Right lobe of liver (tissue), 6 donors: ENCODE data around the gene NKD2. TPM values are rescaled to one million over a fixed set of nuclear protein-coding genes. Genes with fewer than 3 reads are reported as not detected.

ENCODE experiments used
- ATAC-seq, 4 donors: fragments of 200-7000 bp; cut with Tn5 transposase; one replicate each; pipeline ENCODE4 v1.9.1; 2020; ENCODE audit warnings: mild to moderate bottlenecking in 4 of 4, moderate library complexity in 4 of 4
- DNase-seq, 3 donors: peaks; one replicate each; pipeline ENCODE4 v3.0.0-alpha.2; 2020
- H3K27ac ChIP-seq, 3 donors: fragments of 200-600 bp; one replicate each; pipeline ENCODE4 v1.8.0; 2022
- H3K27me3 ChIP-seq, 2 donors: fragments of 200-600 bp; one replicate each; pipeline ENCODE4 v1.8.0; 2022
- H3K36me3 ChIP-seq, 4 donors: fragments of 200-600 bp; sonication (generic) in 1 of 4; one replicate each; pipeline versions ENCODE4 v1.5.1 to v1.8.0; 2017 to 2022; ENCODE audit warnings: control low read depth in 1 of 4
- H3K4me1 ChIP-seq, 4 donors: fragments of 200-600 bp; sonication (generic) in 1 of 4; one replicate each; pipeline versions ENCODE4 v1.5.1 to v1.8.0; 2017 to 2022; ENCODE audit warnings: control low read depth in 1 of 4
- H3K4me3 ChIP-seq, 3 donors: fragments of 200-600 bp; one replicate each; pipeline ENCODE4 v1.8.0; 2022
- H3K9me3 ChIP-seq, 4 donors: fragments of 200-600 bp; sonication (generic) in 1 of 4; one replicate each; pipeline versions ENCODE4 v1.5.1 to v1.8.0; 2017 to 2022; ENCODE audit warnings: control low read depth in 1 of 4
- CTCF ChIP-seq, 4 donors: fragments of 200-600 bp in 3 of 4; fragments of 450-650 bp in 1 of 4; IDR thresholded peaks; one replicate each; pipeline versions ENCODE4 v1.5.1 to v1.8.0; 2016 to 2022; ENCODE audit warnings: antibody characterized with exemption in 4 of 4, mild to moderate bottlenecking in 2 of 4
- POLR2A ChIP-seq: fragments of 450-650 bp; IDR thresholded peaks from one replicate; pipeline ENCODE4 v1.6.1; 2017; ENCODE audit warnings: antibody characterized with exemption, mild to moderate bottlenecking
- WGBS: methylation state at CpG from one replicate; pipeline ENCODE4 v1.1.6; 2018; ENCODE audit warnings: low coverage, low lambda C conversion rate; ENCODE audit not compliant: insufficient coverage; ENCODE audit errors: missing lambda C conversion rate; 5-methylcytosine and 5-hydroxymethylcytosine counted together
- intact Hi-C, 2 donors: fragments of 100-400 bp; cut with DNase I; formaldehyde crosslinking; loops; one replicate each; pipeline versions ENCODE4 v1.11.2 to v1.14.1; 2022
- total RNA-seq, 6 experiments: library from RNA; depleted of rRNA in 2 of 6; stranded (reverse); fragments of >200 nt in 2 of 6; fragmentation: NEBNext Ultra II Directional in 3 of 6; extraction: Animal tissue kit (Norgen Biotek cat#: 25700) in 3 of 6; gene quantifications; one replicate each; pipeline versions ENCODE4 v1.1.0 to v1.2.4, GENCODE V29; 2016 to 2023
- donor health status: DM: no; HTN: yes; CAD: no.
- donor health status: DM: no; HTN: no; CAD: no.
- donor health status: DM: no; HTN: no; CAD: no.
- donor health status: DM: no; HTN: yes; CAD: no.
- donor health status: DM: no; HTN: yes; CAD: no.

The NKD2 gene
- total RNA-seq, 6 experiments from 2014 or later, result 0.93 to 2.9 (median 2.2) TPM

DNA sequence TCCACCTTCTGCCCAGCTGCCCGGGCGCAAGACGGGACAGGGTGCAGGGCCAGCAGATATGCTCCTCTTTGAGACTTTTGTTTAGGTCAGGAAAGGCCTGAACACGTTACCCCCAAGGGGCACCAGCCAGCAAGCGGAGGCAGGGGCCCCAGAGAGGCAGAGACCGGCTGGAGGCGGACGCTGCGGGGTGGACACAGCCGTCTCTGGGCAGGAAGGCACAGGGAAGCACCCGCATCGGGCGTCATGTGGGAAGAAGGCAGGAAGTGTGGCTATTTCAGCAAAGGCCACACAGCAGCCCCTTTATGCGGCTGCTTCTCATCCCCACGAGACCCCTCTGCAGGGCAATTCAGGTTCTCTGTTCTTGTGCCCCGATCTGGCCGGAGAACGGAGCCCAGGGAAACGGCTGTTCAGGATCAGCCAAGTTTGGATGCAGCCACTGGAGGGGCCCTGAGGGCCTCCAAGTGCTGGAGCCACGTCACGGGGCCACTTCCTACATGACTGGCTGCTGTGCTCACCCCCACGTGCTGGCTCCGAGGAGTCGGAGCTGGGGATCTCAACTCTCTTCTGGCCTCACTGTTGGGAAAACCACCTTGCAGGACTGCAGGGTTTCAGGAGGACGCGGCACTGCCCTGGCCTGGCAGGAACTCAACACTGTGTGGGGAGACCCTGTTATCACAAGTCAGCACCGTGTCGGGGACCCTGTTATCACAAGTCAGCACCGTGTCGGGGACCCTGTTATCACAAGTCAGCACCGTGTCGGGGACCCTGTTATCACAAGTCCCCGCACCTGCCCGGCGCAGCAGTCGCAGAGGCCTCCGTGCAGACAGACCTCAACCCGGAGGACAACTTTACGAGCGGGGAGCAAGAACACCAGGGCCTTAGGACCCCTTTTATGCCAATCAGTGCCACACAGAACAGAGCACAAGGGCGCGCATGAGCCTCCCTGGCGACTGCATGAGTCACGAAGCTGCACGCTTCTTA, 58.8 kb downstream of the NKD2 start:
- no peak overlapping the region for H3K4me3 ChIP-seq
- no peaks in the 10 kb centered on the region for H3K4me1 ChIP-seq
- WGBS, result 73% methylated on average over 10 of the region's 45 CpGs
- no peaks in the 10 kb centered on the region for H3K27me3 ChIP-seq
- ATAC-seq (peak in 3 of 4 donors; percentile 5 to 17 (median 16)), DNase-seq (peak in 2 of 3 donors; percentile 27 to 48)
- peaks cover 0 to 50% (median 8%) of the 10 kb centered on the region in 4 donors for H3K36me3 ChIP-seq
- TF ChIP-seq CTCF (IDR thresholded peaks at IDR 0.05), result no peak
- no peak for TF ChIP-seq POLR2A
- no peaks in the 10 kb centered on the region for H3K9me3 ChIP-seq
- intact Hi-C loops, result no loop called here
- no peak overlapping the region for H3K27ac ChIP-seq

DNA sequence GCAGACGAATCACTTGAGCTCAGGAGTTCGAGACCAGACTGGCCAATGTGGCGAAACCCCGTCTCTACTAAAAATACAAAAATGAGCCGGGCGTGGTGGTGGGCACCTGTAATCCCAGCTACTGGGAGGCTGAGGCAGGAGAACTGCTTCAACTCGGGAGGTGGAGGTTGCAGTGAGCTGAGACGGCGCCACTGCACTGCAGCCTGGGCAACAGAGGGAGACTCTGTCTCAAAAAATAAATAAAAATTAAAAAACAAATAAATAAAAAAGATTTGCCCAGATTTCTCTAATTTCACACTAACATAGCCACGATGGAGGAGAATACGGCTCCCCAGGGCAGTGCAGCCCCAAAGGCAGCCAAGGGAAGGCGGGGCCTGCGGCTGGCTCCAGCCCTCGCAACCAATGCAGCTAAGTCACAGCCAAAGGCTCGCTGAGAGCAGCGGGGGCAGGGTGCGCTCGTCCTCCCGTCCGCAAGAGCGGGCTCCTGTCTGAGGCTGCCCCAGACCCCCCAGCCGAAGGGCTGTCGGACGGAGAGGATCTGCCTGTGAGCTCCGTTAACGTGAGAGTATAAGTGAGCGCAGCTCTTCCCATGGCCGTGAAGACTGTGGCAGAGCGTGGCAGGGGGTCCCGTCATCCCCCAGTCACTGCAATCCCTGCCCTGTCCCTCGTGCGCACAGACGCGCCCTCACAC, 59.7 kb downstream of the NKD2 start:
- WGBS, result 67% methylated on average over 5 of the region's 34 CpGs
- no peaks in the 10 kb centered on the region for H3K4me1 ChIP-seq
- intact Hi-C loops, result no loop called here
- peaks cover 0 to 44% (median 10%) of the 10 kb centered on the region in 4 donors for H3K36me3 ChIP-seq
- TF ChIP-seq CTCF (IDR thresholded peaks at IDR 0.05), result no peak
- no peak for TF ChIP-seq POLR2A
- ATAC-seq (peak; percentile 12 to 38 (median 19)), DNase-seq (no peak)
- H3K27ac ChIP-seq, result no peak overlapping the region
- H3K27me3 ChIP-seq, result no peaks in the 10 kb centered on the region
- no peaks in the 10 kb centered on the region for H3K9me3 ChIP-seq
- no peak overlapping the region for H3K4me3 ChIP-seq

DNA sequence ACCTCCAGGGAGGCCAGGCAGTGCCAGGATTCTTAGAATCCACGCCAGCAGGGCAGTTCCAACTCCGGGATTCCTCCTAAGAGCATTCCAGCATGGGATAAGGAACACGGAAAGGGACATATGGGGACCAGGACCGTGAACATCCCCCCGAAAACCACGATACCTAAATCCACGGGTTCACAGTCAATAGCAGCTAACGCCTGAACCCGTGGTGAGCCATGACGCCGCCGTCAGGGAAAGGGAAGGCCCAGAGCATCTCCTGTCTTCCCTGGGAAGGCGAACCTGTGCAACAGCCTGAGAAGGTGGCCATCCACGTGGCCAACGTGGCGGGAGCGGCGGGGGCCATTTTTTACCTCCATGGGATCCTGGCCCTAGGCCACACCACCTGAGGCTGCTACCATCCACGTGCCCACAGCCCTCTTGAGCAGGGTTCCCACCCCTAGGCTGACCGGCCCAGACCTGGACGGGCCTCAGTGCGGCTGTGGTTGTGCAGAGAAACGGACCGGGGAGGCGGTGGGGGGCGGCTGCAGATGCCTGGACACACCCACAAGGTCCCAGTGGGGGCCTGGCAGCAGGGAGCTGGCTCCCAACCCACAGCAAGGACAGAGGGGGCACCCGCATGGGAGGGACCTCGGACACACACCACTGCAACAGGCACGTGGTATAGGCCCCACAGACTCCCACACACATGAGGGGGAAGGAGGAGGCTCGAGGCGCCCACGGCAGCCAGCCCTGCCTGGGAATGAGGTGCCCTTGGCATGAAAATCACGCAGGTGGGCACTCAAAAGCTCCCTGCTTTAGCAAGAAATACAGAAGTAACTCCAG, 60.5 kb downstream of the NKD2 start:
- Histone ChIP-seq H3K27me3 (no peaks in the 10 kb centered on the region), H3K36me3 (peaks cover 0 to 46% (median 14%) of the 10 kb centered on the region in 4 donors), H3K27ac (no peak overlapping the region), H3K4me3 (no peak overlapping the region), H3K9me3 (no peaks in the 10 kb centered on the region), H3K4me1 (no peaks in the 10 kb centered on the region)
- DNase-seq (no peak), ATAC-seq (peak in 3 of 4 donors; percentile 14 to 24 (median 14))
- 100% methylated on average over 5 of the region's 33 CpGs for WGBS
- no peak for TF ChIP-seq CTCF (IDR thresholded peaks at IDR 0.05)
- no peak for TF ChIP-seq POLR2A
- intact Hi-C loops, result no loop called here

- WGBS, result 69% methylated on average over 3 of the region's 15 CpGs
- DNase-seq (no peak), ATAC-seq (no peak)
- H3K4me3 ChIP-seq, result no peak overlapping the region
- H3K36me3 ChIP-seq, result peaks cover 0 to 49% (median 18%) of the 10 kb centered on the region in 4 donors
- H3K9me3 ChIP-seq, result no peaks in the 10 kb centered on the region
- TF ChIP-seq POLR2A, result no peak
- TF ChIP-seq CTCF (IDR thresholded peaks at IDR 0.05), result no peak
- H3K27me3 ChIP-seq, result no peaks in the 10 kb centered on the region
- H3K27ac ChIP-seq, result no peak overlapping the region
- H3K4me1 ChIP-seq, result no peaks in the 10 kb centered on the region
- intact Hi-C loops, result no loop called here
Observed at GRCh38 chr5:1069720-1070088, 61.1 kb downstream of the NKD2 start.
